Rectal smooth muscle tissue (tissue), 1 donor: ENCODE measurements around the gene C6orf163.

Experiments used
- H3K27ac ChIP-seq: one replicate; pipeline ENCODE4 v1.7.0; 2013; ENCODE audit warnings: low read depth, low read length, inconsistent platforms
- H3K27me3 ChIP-seq: one replicate; pipeline ENCODE4 v1.7.0; 2013; ENCODE audit warnings: low read length; ENCODE audit not compliant: control insufficient read depth, insufficient read depth
- H3K36me3 ChIP-seq: one replicate; pipeline ENCODE4 v1.7.0; 2013; ENCODE audit warnings: low read length; ENCODE audit not compliant: control insufficient read depth, insufficient read depth
- H3K4me1 ChIP-seq: one replicate; pipeline ENCODE4 v1.7.0; 2013; ENCODE audit warnings: low read length; ENCODE audit not compliant: control insufficient read depth, insufficient read depth
- H3K4me3 ChIP-seq: one replicate; pipeline ENCODE4 v1.7.0; 2013; ENCODE audit warnings: low read length
- H3K9ac ChIP-seq: one replicate; pipeline ENCODE4 v1.7.0; 2013; ENCODE audit warnings: low read length

C6orf163 gene

DNA sequence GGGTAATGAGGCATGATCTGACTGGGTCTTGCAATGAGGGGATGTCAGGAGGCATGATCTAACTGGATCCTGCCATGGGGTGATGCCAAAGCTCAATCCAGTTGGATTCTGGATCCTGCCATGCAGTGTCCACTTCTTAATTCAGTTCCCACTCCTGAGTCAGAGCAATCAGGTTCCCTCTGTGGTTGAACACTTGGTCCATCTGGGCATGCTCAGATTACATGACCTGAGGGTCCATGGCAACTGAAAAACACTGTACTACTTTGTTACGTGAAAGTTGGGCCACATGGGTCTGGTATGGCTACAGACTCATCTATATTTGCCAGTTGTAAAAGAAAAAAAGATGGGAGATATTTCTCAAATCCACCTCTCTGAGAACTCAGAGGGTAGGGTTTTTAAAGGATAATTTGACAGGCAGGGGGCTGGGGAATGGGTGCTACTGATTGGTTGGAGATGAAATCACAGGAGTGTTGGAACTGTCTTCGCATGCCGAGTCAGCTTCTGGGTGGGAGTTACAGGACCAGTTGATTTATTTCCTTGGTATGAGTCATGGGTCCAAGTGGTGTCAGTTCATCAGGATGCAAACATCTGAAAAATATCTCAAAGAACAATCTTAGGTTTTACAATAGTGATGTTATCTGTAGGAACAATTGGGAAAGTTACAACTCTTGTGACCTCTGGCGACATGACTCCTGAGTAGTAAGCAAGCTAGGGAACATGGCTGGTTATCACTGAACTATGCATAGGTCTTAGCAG is 21.6 kb downstream of the C6orf163 start:
- Histone ChIP-seq H3K27me3 (no peaks in the 10 kb centered on the region), H3K27ac (no peak overlapping the region), H3K36me3 (no peaks in the 10 kb centered on the region), H3K4me1 (no peaks in the 10 kb centered on the region), H3K9ac (no peak overlapping the region), H3K4me3 (no peak overlapping the region)

DNA sequence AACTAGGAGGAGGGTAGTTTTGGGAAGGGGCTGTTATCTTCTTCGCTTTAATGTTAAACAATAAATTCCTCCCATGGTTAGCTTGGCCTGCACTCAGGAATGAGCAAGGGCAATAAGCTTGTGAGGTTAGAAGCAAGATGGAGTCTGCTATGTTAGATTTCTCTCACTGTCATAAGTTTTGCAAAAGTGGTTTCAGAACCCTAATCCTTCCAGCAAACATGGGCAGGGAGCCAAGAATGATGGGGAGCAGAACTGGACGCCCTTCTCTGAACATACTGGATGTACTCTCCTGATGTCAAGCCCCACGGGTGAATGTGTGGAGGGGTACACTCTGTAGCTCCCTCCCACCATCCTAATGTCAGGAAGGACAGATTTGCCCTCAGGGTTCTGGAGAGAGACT is 22.3 kb downstream of the C6orf163 start:
- H3K36me3 ChIP-seq, result no peaks in the 10 kb centered on the region
- H3K4me3 ChIP-seq, result no peak overlapping the region
- H3K27me3 ChIP-seq, result no peaks in the 10 kb centered on the region
- no peak overlapping the region for H3K9ac ChIP-seq
- no peaks in the 10 kb centered on the region for H3K4me1 ChIP-seq
- H3K27ac ChIP-seq, result no peak overlapping the region

DNA sequence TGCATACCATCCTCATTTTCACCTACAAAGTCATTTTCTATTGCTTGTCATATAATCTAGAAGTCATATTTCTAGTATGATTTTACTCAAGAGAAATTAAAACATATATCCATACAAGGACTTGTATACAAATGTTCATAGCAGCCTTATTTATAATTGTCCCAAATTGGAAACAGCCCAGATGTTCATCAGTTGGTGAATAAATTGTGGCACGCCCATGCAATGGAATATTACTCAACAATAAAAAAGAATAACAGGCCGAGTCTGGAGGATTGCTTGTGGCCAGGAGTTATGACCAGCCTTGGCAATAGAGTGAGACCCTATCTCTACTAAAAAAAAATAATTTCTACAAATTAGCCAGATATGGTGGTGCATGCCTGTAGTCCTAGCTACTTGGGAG is 28.8 kb downstream of the C6orf163 start:
- Histone ChIP-seq H3K4me1 (no peaks in the 10 kb centered on the region), H3K9ac (no peak overlapping the region), H3K27ac (no peak overlapping the region), H3K27me3 (no peaks in the 10 kb centered on the region), H3K36me3 (no peaks in the 10 kb centered on the region), H3K4me3 (no peak overlapping the region)

DNA sequence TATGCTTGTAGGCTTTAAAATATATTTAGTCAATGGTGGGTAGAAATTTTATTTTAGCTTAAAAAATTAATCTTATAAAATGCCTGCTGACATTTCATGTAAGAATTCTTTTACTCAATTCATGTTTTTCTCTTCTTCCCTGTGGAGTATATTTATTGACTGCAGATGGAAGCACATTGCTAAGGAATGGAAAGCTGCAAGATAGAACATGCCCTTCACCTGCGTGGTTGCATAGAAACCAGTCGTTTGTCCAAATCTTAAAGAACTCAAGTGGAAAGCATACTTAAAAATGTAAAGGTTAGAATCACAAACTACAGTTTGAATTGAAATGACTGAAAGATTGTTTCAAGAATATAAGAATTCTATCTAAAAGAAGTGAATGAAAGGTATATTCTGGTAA is 30.7 kb downstream of the C6orf163 start:
- Histone ChIP-seq H3K9ac (no peak overlapping the region), H3K4me1 (no peaks in the 10 kb centered on the region), H3K4me3 (no peak overlapping the region), H3K36me3 (no peaks in the 10 kb centered on the region), H3K27ac (no peak overlapping the region), H3K27me3 (no peaks in the 10 kb centered on the region)

DNA sequence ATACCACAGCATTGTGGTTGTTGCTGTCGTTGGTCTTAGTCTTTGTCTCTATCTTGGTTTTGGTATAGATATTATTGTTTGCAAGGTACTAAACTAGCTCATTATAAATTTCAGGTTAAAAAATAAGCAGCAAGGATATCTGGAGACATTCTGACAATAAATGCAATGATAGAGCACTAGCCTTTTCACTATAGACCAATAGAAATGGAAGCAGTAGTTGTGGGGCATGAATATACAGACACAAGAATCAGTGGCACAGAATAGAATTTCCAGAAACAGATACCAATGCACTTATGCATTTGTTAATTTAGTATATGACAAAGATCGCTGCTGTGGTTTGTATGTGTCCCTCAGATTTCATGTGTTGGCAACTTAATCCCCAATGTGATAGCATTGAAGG is 32.0 kb downstream of the C6orf163 start:
- H3K9ac ChIP-seq, result no peak overlapping the region
- no peaks in the 10 kb centered on the region for H3K27me3 ChIP-seq
- H3K4me1 ChIP-seq, result no peaks in the 10 kb centered on the region
- no peaks in the 10 kb centered on the region for H3K36me3 ChIP-seq
- H3K4me3 ChIP-seq, result no peak overlapping the region
- no peak overlapping the region for H3K27ac ChIP-seq

DNA sequence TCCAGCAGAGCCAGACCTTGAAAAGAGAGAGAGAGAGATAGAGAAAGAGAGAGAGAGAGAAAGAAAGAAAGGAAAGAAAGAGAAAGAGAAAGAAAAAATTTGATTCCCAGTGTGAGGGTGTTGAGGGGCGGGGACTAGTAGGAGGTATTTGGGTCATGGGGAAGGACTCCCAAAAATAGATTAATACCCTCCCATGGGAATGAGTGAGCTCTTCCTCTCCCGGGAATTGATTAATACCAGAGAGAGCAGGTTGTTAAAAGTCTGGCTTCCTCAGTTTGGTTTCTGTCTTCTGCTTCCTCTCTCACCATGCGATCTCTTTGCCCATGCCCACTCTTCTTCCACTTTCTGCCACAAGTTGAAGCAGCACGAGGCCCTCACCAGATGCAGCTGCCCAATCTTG is 34.3 kb downstream of the C6orf163 start:
- no peaks in the 10 kb centered on the region for H3K36me3 ChIP-seq
- no peaks in the 10 kb centered on the region for H3K4me1 ChIP-seq
- no peak overlapping the region for H3K9ac ChIP-seq
- H3K4me3 ChIP-seq, result no peak overlapping the region
- H3K27ac ChIP-seq, result no peak overlapping the region
- no peaks in the 10 kb centered on the region for H3K27me3 ChIP-seq

DNA sequence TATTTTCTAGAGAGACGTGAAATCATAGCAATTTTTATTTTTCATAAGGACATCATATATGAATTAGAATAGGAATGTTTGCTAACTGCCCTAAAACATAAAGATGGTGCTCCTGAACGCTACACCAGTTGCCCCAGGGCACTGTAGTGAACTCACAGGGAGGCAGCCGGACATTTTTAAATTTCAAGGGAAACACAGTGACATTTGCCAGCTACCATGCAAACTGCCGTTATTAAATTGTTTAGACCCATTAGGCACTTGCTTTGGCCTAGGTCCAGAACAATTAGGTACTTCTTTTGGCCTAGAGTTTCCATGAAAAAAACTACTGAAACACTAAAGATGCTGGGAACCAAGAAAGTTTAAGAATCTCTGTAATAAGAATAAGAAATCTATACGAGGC is 38.2 kb downstream of the C6orf163 start:
- H3K4me3 ChIP-seq, result no peak overlapping the region
- H3K27ac ChIP-seq, result no peak overlapping the region
- no peaks in the 10 kb centered on the region for H3K4me1 ChIP-seq
- no peaks in the 10 kb centered on the region for H3K27me3 ChIP-seq
- no peaks in the 10 kb centered on the region for H3K36me3 ChIP-seq
- no peak overlapping the region for H3K9ac ChIP-seq

DNA sequence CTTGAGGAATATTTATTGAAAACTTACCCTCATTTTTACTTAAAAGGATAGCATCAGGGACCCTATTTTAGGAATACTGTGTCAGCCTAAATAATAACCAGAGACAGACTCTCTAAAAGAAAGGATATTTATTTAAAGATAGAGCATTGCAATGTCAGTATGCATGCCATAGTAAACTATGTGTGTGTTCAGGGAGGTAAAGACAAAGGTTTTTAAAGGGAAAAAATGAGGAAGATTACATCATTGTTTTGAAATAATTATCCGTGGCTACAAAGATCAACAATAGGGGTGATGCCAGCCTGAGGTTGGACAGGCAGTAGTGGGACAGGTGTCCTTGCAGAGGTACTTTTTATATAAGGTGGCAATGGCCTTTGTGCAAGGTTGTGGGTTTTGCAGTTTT is 39.4 kb downstream of the C6orf163 start:
- H3K36me3 ChIP-seq, result no peaks in the 10 kb centered on the region
- H3K9ac ChIP-seq, result no peak overlapping the region
- no peaks in the 10 kb centered on the region for H3K4me1 ChIP-seq
- H3K4me3 ChIP-seq, result no peak overlapping the region
- no peak overlapping the region for H3K27ac ChIP-seq
- H3K27me3 ChIP-seq, result no peaks in the 10 kb centered on the region

DNA sequence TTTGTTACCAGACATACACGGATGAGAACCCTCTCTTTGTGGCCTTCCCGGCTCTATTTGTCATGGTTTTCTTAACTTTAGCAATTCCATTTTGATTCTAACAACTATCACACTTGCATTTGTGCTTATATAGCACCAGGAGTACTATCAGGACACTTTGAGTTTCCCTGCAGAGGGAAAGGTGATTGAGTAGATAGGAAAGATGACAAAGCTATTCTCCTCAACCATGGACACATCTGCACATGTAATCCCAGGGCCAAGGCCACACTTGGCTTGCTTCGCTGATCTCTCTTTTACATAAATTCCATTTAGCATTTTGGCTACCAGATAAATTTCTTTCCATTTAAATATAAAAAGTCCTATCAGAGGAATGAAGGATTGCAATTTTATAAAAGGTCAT is 39.8 kb downstream of the C6orf163 start:
- Histone ChIP-seq H3K4me3 (no peak overlapping the region), H3K9ac (no peak overlapping the region), H3K27me3 (no peaks in the 10 kb centered on the region), H3K36me3 (no peaks in the 10 kb centered on the region), H3K27ac (no peak overlapping the region), H3K4me1 (no peaks in the 10 kb centered on the region)

DNA sequence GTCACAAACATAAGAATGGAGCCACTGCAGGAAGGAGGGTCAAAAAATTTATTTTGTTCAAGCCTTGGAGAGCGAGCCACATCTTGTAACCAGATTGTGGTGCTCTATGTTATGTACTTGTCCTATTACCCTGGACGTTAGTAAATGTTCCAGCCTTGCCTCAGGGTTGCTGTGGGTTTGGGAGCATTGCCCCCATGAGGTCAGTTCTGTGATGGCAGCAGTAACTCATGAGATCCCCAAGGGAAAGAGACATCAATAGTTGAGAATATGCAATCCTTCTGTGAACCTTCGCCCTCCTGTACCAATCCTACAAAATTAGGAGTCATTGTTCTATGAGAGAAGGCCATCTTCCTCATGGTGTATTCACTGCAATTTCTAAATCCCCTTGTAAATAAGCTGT is 46.7 kb downstream of the C6orf163 start:
- no peaks in the 10 kb centered on the region for H3K27me3 ChIP-seq
- no peaks in the 10 kb centered on the region for H3K36me3 ChIP-seq
- no peak overlapping the region for H3K27ac ChIP-seq
- H3K4me3 ChIP-seq, result no peak overlapping the region
- H3K9ac ChIP-seq, result no peak overlapping the region
- no peaks in the 10 kb centered on the region for H3K4me1 ChIP-seq

DNA sequence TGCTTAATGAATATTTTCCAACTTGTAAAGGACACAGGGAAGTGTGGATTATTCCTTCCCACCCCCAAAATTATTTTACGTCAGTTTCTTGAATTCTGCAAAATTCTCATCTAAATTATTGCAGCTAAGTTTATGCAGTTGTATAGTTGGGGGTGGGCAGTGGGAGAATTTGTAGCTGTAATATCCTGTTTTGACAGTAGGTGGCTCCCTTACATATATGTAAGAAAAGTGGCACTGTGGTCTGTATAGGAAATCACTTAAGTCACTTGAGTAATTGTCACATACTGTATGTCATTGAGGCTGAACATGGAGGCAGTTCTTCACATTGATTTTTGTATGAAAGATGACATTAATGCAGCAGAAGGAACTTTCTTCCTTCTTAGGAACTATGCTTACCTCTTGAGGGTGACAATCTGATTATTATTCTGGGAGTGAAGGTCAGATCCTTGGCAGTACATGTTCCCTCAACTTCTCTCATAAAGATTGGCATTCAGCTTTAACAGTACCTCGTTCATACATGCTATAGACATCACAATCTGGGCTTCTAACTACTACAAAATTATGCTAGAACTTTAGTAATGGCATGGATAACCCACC is 48.5 kb downstream of the C6orf163 start:
- no peak overlapping the region for H3K9ac ChIP-seq
- H3K27ac ChIP-seq, result no peak overlapping the region
- H3K27me3 ChIP-seq, result no peaks in the 10 kb centered on the region
- H3K4me3 ChIP-seq, result no peak overlapping the region
- H3K4me1 ChIP-seq, result no peaks in the 10 kb centered on the region
- no peaks in the 10 kb centered on the region for H3K36me3 ChIP-seq

DNA sequence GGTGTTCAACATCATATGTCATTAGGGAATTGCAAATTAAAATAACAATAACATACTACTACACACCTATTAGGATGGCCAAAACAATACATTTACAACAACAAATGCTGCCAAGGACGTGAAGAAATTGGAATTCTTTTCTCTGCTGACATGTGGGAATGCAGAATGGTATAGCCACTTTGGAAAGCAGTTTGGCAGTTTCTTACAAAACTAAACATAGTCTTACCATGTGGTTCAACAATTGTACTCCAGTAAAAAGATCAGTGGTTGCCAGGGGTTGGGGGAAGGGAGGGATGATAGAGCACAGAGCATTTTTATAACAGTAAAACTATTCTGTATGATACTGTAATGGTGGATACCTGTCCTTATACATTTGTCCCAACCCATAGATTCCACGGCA is 50.8 kb downstream of the C6orf163 start:
- Histone ChIP-seq H3K27me3 (no peaks in the 10 kb centered on the region), H3K36me3 (no peaks in the 10 kb centered on the region), H3K4me3 (no peak overlapping the region), H3K4me1 (no peaks in the 10 kb centered on the region), H3K27ac (no peak overlapping the region), H3K9ac (no peak overlapping the region)
